Muscle of leg (tissue), 11 donors: Measurements from ENCODE around the gene GPR39. TPM values are rescaled to one million over a fixed set of nuclear protein-coding genes. Genes with fewer than 3 reads are reported as not detected.
A peak's percentile ranks its signal among the peaks of the same experiment; 100 is the strongest.

Source experiments
- DNase-seq: peaks from one replicate; pipeline ENCODE4 v3.0.0; 2013
- H3K27ac ChIP-seq: one replicate; pipeline ENCODE4 v1.5.1; 2013; ENCODE audit warnings: mild to moderate bottlenecking, low read length, control low read depth
- H3K27me3 ChIP-seq: one replicate; pipeline ENCODE4 v1.6.1; 2013; ENCODE audit warnings: low read length; ENCODE audit not compliant: control insufficient read depth, insufficient read depth
- H3K36me3 ChIP-seq: one replicate; pipeline ENCODE4 v1.6.1; 2013; ENCODE audit warnings: low read length; ENCODE audit not compliant: control insufficient read depth, insufficient read depth
- H3K4me1 ChIP-seq: one replicate; pipeline ENCODE4 v1.6.1; 2013; ENCODE audit warnings: low read length; ENCODE audit not compliant: control insufficient read depth, insufficient read depth
- H3K4me3 ChIP-seq: one replicate; pipeline ENCODE4 v1.5.1; 2013; ENCODE audit warnings: low read length, control low read depth
- H3K9me3 ChIP-seq: replicated peaks from 2 replicates; pipeline ENCODE4 v1.6.1; 2013; ENCODE audit warnings: low read depth, low read length; ENCODE audit not compliant: control insufficient read depth
- WGBS: methylation state at CpG from one replicate; pipeline ENCODE4 v1.1.5; 2013; ENCODE audit warnings: missing lambda C conversion rate; ENCODE audit not compliant: insufficient coverage; 5-methylcytosine and 5-hydroxymethylcytosine counted together
- polyA plus RNA-seq, 8 donors: library from polyadenylated mRNA; unstranded; fragments of 120-200 nt; gene quantifications; one replicate each; pipeline versions ENCODE4 v1.2.1 to v1.2.3, GENCODE V29; 2013; ENCODE audit warnings: inconsistent platforms in 1 of 8, low replicate concordance in 1 of 8; ENCODE audit not compliant: insufficient read length in 8 of 8, insufficient read depth in 1 of 8
- total RNA-seq: library from RNA; stranded (reverse); fragments of 120-200 nt; gene quantifications from one replicate; pipeline ENCODE4 v1.2.4, GENCODE V29; 2013

Gene GPR39
- total and polyA plus RNA-seq, 9 donors = 0.07 to 0.88 (median 0.14) TPM

DNA sequence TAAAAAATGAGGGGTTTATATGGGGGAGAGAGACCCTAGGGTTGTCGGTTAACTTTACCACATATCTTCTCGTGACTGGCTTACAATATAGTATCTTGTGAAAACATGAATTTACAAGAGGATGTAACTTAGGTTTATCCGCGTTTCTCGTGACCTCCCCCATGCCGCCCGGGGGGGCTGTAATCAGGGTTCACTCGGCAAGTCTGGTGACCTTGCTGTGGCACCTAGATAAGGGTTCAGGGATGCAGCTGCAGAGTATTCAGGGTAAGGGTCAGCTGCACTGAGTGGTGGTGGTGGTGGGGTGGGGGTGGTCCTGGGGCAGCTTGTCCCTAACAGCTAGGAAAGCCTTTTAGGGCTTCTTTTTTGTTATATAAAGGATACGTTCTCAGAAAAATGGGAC, 141.1 kb downstream of the GPR39 start:
- H3K27ac ChIP-seq = no peak overlapping the region
- no peak overlapping the region for H3K4me3 ChIP-seq
- H3K27me3 ChIP-seq = peaks cover 2% of the 10 kb centered on the region
- no peaks in the 10 kb centered on the region for H3K9me3 ChIP-seq
- H3K36me3 ChIP-seq = no peaks in the 10 kb centered on the region
- H3K4me1 ChIP-seq = no peaks in the 10 kb centered on the region
- 87% methylated on average over 6 of the region's 9 CpGs for WGBS
- DNase-seq = no peak

DNA sequence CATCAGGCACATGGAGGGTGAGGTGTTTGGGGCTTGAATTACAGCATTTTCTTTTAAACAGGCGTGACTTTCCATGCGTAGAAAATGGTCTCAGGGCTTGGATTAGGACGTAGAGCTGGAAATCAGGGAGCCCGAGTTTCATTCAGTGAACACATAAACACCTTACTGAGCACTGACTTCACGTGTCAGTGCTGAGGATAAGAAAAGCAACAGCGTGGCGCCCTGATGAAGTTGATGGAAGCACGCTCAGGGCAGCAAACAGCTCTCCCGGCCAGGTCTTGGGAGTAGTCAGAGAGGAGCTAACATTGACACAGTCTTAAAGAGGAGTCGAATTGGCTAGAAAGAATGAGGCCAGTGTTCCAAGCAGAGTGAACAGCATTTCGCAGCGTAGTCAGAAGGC, 142.7 kb downstream of the GPR39 start:
- no peak for DNase-seq
- WGBS = 78% methylated on average over 12 of the region's 12 CpGs

GRCh38 chr2:132559921-132560320, 143.3 kb downstream of the GPR39 start:
- no peak for DNase-seq
- Histone ChIP-seq H3K27ac (no peak overlapping the region), H3K4me3 (no peak overlapping the region), H3K27me3 (peaks cover 2% of the 10 kb centered on the region), H3K36me3 (no peaks in the 10 kb centered on the region), H3K9me3 (no peaks in the 10 kb centered on the region), H3K4me1 (no peaks in the 10 kb centered on the region)
- 63% methylated on average over 2 of the region's 2 CpGs for WGBS

More for the DNA sequence above, 142.7 kb downstream of the GPR39 start:
- H3K36me3 ChIP-seq = no peaks in the 10 kb centered on the region
- H3K27ac ChIP-seq = no peak overlapping the region
- no peaks in the 10 kb centered on the region for H3K9me3 ChIP-seq
- no peak overlapping the region for H3K4me3 ChIP-seq
- peaks cover 2% of the 10 kb centered on the region for H3K27me3 ChIP-seq
- no peaks in the 10 kb centered on the region for H3K4me1 ChIP-seq

- no peak for DNase-seq
- Histone ChIP-seq H3K27me3 (peaks cover 2% of the 10 kb centered on the region), H3K4me1 (no peaks in the 10 kb centered on the region), H3K9me3 (no peaks in the 10 kb centered on the region), H3K4me3 (no peak overlapping the region), H3K36me3 (no peaks in the 10 kb centered on the region), H3K27ac (no peak overlapping the region)
- WGBS = 89% methylated on average over 1 of the region's 2 CpGs
These were observed 144.0 kb downstream of the GPR39 start for GRCh38 chr2:132560562-132560961.

DNA sequence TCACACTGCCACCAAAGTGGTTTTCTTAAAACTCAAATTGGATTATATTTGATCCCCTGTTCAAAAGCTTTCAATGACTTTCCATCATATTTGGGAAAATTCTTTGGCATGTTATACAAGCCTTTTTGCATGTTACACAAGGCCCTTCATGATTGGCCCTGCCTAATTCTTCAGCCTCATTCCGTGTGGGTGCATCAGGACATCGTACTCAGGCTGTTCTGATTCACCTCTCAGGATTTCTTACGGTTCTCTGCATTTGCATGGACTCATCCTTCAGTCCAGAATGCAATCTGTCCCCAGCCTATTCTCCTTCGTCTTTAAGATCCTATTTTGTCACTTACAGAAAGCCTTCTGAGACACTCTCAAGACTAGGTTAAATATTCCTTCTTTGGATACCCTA, 145.6 kb downstream of the GPR39 start:
- Histone ChIP-seq H3K36me3 (no peaks in the 10 kb centered on the region), H3K27ac (no peak overlapping the region), H3K9me3 (no peaks in the 10 kb centered on the region), H3K4me3 (no peak overlapping the region), H3K27me3 (peaks cover 2% of the 10 kb centered on the region), H3K4me1 (no peaks in the 10 kb centered on the region)
- WGBS = 97% methylated on average over 3 of the region's 4 CpGs
- no peak for DNase-seq

DNA sequence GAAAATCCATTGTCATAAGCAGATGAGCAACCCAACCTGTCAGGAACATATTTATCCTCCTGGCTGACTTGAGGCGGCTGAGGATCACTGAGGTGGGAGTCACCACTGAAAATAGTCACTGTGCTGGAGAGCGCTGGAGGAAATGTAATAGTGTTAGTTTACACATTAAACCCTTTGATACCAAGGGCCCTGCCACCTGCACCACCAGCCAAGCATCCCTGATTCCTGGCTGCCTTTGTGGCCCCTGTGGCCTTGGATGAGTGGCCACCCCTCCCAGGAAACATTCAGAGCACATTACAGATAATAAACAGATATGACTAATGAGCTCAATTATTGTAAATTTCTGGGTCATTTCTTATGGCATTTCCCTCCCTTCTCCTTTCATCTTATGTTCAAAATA, 147.5 kb downstream of the GPR39 start:
- H3K27ac ChIP-seq = no peak overlapping the region
- no peaks in the 10 kb centered on the region for H3K4me1 ChIP-seq
- H3K9me3 ChIP-seq = no peaks in the 10 kb centered on the region
- WGBS = no CpG with 5 or more reads among the region's 2 CpGs
- no peaks in the 10 kb centered on the region for H3K27me3 ChIP-seq
- H3K36me3 ChIP-seq = no peaks in the 10 kb centered on the region
- H3K4me3 ChIP-seq = no peak overlapping the region
- DNase-seq = no peak

- no peaks in the 10 kb centered on the region for H3K36me3 ChIP-seq
- H3K27me3 ChIP-seq = peaks cover 2% of the 10 kb centered on the region
- H3K4me1 ChIP-seq = no peaks in the 10 kb centered on the region
- H3K27ac ChIP-seq = no peak overlapping the region
- H3K4me3 ChIP-seq = no peak overlapping the region
- whole genome bisulfite sequencing = 82% methylated on average over 3 of the region's 6 CpGs
- no peak for DNase-seq
- no peaks in the 10 kb centered on the region for H3K9me3 ChIP-seq
These were observed 149.8 kb downstream of the GPR39 start for GRCh38 chr2:132566379-132566778.

GRCh38 chr2:132567682-132568081, 151.1 kb downstream of the GPR39 start:
- Histone ChIP-seq H3K4me3 (no peak overlapping the region), H3K27ac (no peak overlapping the region), H3K9me3 (no peaks in the 10 kb centered on the region), H3K36me3 (no peaks in the 10 kb centered on the region), H3K27me3 (peaks cover 2% of the 10 kb centered on the region), H3K4me1 (no peaks in the 10 kb centered on the region)
- WGBS = 79% methylated on average over 4 of the region's 5 CpGs
- no peak for DNase-seq

DNA sequence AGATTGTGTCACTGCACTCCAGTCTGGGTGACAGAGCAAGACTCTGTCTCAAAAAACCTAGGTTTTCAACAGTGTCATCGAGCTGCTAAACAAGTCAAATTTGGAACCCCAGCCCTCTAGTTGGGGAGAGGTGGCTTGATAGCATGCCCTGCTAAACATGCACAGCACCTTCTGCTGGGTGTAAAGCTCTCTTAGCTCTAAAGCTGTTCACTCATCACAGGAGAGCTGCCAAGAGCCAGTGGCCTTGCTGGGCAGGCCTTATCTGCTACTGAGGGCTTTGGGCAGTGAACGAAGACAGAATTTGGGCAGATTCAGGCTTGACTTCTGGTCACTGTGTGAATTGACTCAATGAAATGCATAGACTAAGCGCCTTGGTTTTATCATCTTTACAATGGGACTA, 152.1 kb downstream of the GPR39 start:
- Histone ChIP-seq H3K36me3 (no peaks in the 10 kb centered on the region), H3K4me3 (no peak overlapping the region), H3K4me1 (no peaks in the 10 kb centered on the region), H3K27me3 (peaks cover 2% of the 10 kb centered on the region), H3K27ac (no peak overlapping the region), H3K9me3 (no peaks in the 10 kb centered on the region)
- WGBS = 92% methylated on average over 3 of the region's 3 CpGs
- no peak for DNase-seq

- no peaks in the 10 kb centered on the region for H3K36me3 ChIP-seq
- no peak overlapping the region for H3K27ac ChIP-seq
- no CpG with 5 or more reads among the region's 3 CpGs for WGBS
- H3K4me1 ChIP-seq = no peaks in the 10 kb centered on the region
- H3K27me3 ChIP-seq = peaks cover 2% of the 10 kb centered on the region
- no peak for DNase-seq
- H3K9me3 ChIP-seq = no peaks in the 10 kb centered on the region
- no peak overlapping the region for H3K4me3 ChIP-seq
These were observed 156.9 kb downstream of the GPR39 start for GRCh38 chr2:132573444-132574007.

DNA sequence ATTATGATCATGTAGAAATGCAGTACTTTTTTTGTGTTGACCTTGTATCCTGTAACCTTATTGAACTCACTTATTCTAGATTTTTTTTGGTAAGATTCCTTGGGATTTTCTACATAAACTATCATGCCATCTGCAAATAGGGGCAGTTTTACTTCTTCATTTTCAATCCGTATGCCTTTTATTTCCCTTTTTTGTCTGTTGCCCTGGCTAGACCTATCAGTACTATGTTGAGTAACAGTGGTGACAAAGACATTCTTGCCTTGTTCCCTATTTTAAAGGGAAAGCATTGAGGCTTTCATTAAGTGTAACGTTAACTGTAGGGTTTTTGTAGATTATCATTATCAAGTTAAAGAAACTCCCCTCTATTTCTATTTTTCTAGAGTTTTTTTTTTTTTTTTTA, 161.1 kb downstream of the GPR39 start:
- no peaks in the 10 kb centered on the region for H3K27me3 ChIP-seq
- H3K4me3 ChIP-seq = no peak overlapping the region
- WGBS = no CpG with 5 or more reads among the region's 2 CpGs
- H3K36me3 ChIP-seq = no peaks in the 10 kb centered on the region
- H3K4me1 ChIP-seq = no peaks in the 10 kb centered on the region
- H3K27ac ChIP-seq = no peak overlapping the region
- peak; percentile 58 for DNase-seq
- no peaks in the 10 kb centered on the region for H3K9me3 ChIP-seq
